ENCODE measurements around the gene BRME1.
A peak's percentile ranks its signal among the peaks of the same experiment; 100 is the strongest.

GRCh38 chr19:13952154-13952930, 46.4 kb upstream of the BRME1 start, which contains the start of gene DCAF15:
- no peak for TF ChIP-seq FOSB (CRISPR knock-in tag; IDR thresholded peaks at IDR 0.05)
- no peak for TF ChIP-seq MYC (IDR thresholded peaks at IDR 0.05; ENCODE audit: borderline replicate concordance, low read length)
- TF ChIP-seq MAFK (IDR thresholded peaks at IDR 0.05; ENCODE audit: partially characterized antibody) = no peak
- no peak for TF ChIP-seq CTCF (IDR thresholded peaks at IDR 0.05)
- no peak for TF ChIP-seq RAD21 (conservative IDR thresholded peaks at IDR 0.05 in 1 of 2, IDR thresholded peaks at IDR 0.05 in 1 of 2)
- TF ChIP-seq HDAC2 (IDR thresholded peaks at IDR 0.05) = no peak
- no peak for TF ChIP-seq BHLHE40 (IDR thresholded peaks at IDR 0.05; ENCODE audit: low read depth, low read length)
- TF ChIP-seq POLR2A (IDR thresholded peaks at IDR 0.05; ENCODE audit: low read length) = peak; percentile 45; the same call in 1 of the 2 replicates

Measured in A549 (cell line).